RWPE1 (cell line): ENCODE data around the gene ERCC4.

Source experiments
- CTCF ChIA-PET: fragments of 350-600 bp; sonication (Branson Sonifier 250); formaldehyde crosslinking; extraction: SDS; loops from one replicate; lab custom pipeline; 2021; lab: Yijun Ruan, JAX
- POLR2A ChIA-PET: fragments of 400-600 bp; formaldehyde crosslinking; extraction: SDS; loops from one replicate; lab custom pipeline; 2020; ENCODE audit warnings: antibody characterized with exemption; ENCODE audit not compliant: low non-redundant PET; lab: Yijun Ruan, JAX
- DNase-seq: peaks from one replicate; pipeline ENCODE4 v3.0.0; 2012; ENCODE audit warnings: low spot score
- H3K27ac ChIP-seq: fragments of 450-650 bp; 2 replicates; pipeline ENCODE4 v1.5.1; 2017
- TF ChIP-seq, protein P1 (sequence below): fragments of 450-650 bp; conservative IDR thresholded peaks from 2 replicates; pipeline ENCODE4 v1.5.1; 2017; ENCODE audit warnings: low read depth, mild to moderate bottlenecking

Gene ERCC4

DNA sequence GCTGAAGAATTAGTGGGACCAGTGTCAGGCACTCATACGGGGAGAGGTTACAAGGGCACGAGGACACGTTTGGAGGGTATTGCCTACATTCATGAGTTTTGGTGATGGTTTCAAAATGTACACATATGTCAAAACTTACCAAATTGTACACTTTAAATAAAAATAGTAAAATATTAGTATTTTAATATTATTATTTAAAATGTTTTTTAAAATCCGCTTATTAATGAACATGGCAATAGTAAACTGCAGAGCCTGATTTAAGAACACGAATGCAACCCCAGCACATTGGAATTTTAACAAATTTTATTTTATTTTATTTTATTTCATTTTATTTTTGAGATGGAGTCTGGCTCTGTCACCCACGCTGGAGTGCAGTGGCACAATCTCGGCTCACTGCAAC lies 10.9 kb upstream of the ERCC4 start:
- ChIA-PET CTCF (no interaction called here), POLR2A (no interaction called here)
- DNase-seq, result no peak
- TF ChIP-seq, protein P1, sequence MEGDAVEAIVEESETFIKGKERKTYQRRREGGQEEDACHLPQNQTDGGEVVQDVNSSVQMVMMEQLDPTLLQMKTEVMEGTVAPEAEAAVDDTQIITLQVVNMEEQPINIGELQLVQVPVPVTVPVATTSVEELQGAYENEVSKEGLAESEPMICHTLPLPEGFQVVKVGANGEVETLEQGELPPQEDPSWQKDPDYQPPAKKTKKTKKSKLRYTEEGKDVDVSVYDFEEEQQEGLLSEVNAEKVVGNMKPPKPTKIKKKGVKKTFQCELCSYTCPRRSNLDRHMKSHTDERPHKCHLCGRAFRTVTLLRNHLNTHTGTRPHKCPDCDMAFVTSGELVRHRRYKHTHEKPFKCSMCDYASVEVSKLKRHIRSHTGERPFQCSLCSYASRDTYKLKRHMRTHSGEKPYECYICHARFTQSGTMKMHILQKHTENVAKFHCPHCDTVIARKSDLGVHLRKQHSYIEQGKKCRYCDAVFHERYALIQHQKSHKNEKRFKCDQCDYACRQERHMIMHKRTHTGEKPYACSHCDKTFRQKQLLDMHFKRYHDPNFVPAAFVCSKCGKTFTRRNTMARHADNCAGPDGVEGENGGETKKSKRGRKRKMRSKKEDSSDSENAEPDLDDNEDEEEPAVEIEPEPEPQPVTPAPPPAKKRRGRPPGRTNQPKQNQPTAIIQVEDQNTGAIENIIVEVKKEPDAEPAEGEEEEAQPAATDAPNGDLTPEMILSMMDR, result no peak
- H3K27ac ChIP-seq, result no peak overlapping the region

DNA sequence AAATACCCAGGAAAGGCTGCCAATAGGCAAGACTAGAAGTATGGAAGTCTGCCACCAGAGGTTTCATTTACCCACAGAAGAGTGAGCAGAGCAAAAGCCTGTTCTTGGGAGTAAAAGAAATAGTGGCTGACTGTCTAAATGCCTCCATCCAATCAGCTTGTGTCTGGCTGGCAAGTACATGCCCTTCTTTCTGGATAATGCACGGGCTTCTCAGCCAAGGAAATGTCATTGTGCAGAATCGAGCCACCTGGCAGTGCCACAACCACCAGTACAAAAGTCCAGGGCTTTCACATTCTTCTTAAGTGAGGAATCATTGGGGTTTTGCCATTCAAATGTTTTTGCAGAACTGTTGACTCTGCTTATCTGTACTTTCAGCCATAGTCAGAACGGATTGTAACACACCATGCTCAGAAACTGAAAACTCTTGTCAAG lies 10.1 kb upstream of the ERCC4 start:
- no peak for DNase-seq
- ChIA-PET POLR2A (no interaction called here), CTCF (no interaction called here)
- TF ChIP-seq, protein P1, result no peak
- H3K27ac ChIP-seq, result no peak overlapping the region

DNA sequence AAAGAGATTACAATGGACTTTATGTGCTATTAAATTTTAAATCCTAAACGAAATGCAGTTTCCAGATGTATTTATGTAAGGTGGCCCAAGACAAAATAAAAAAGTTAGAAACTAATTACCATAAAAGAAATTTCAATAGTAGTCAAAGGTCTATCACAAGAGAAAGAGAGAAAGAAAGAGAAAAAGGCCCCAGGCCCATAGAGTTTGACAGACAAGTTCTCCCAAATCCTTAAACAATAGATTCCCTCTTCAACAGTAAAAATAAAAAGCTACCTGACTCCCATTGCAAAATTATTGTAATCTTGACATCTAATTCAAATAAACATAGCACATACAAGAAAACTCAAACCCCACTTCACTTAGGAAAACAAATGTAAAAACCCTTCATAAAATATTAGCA lies 8.6 kb upstream of the ERCC4 start:
- TF ChIP-seq, protein P1, result no peak
- ChIA-PET CTCF (interaction anchor here (0.6 to 1.1 kb wide), 3 partner anchors 8 to 378 kb away, joined by 3 to 10 read pairs (median 3); partner anchors contain the start of gene ERCC4), POLR2A (no interaction called here)
- no peak for DNase-seq
- H3K27ac ChIP-seq, result no peak overlapping the region

DNA sequence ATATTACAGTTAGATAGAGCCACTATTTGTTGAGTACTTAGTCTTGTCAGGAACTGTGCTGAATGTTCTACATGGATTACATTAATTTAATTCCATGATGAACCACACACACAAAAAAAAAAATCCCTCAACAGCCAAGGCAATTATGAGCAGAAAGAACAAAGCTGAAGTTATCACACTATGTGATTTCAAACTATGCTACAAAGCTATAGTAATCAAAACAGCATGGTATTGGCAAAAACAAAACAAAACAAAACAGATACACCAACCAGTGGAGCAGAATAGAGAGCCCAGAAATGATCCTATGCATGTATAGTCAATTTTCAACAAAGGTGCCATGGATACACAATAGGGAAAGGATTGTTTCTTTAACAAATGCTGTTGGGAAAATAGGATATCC lies 8.1 kb upstream of the ERCC4 start:
- no peak overlapping the region for H3K27ac ChIP-seq
- CTCF ChIA-PET, result no interaction called here
- TF ChIP-seq, protein P1, result no peak
- POLR2A ChIA-PET, result no interaction called here
- DNase-seq, result no peak

DNA sequence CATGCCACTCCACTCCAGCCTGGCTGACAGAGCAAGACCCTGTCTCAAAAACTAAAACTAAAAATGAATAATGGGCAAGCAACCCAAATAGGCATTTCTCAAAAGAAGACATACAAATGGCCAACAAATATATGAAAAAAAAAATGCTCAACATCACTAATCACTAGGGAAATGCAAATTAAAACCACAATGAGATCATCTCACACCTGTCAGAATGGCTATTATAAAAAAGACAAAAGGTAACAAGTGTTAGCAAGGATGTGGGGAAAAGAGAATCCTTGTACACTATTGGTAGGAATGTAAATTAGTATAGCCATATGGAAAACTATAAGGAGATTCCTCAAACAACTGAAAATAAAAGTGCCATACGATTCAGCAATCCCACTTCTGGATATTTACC lies 7.1 kb upstream of the ERCC4 start:
- POLR2A ChIA-PET, result no interaction called here
- TF ChIP-seq, protein P1, result no peak
- no peak for DNase-seq
- CTCF ChIA-PET, result no interaction called here
- no peak overlapping the region for H3K27ac ChIP-seq

DNA sequence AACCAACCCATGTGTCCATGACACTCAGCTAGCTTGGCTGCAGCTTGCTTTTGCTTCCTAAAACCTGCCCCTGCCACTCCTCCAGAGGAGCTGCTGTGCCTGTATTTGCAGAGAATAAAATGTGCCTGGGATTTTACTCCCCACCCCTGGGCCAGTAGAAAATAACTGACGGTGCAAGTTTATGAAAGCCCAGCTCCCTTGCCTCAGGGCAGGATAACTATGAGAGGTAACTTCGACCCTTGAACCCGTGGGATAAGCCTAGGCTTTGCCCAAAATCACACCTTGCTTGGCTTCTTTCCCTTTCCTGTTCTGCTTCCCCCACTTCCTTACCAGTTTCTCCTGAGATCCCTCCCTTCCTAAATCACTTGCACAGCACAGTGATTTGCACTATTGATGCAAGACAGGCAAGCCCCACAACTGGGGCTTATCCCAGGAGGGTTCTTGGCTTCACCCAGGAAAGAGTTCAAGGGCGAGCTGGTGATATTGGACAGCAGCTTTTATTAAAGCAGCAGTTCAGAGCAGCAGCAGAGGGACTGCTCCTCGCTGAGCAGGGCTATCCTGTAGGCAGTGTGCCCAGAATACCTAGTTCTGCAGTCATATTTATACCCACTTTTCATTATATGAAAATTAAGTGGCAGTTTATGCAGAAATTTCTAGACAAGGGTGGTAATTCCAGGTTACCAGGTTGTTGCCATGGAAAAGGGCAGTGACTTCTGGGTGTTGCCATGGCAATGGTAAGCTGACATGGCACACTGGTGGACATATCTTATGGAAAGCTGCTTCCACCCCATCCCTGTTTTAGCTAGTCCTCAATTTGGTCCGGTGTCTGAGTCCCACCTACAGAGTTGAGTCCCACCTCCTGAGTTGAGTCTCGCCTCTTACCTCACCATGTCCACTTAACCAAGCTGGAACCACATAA lies 6.3 kb upstream of the ERCC4 start:
- TF ChIP-seq, protein P1, result no peak
- CTCF ChIA-PET, result interaction anchor here (0.6 kb wide), 1 partner anchor 8 kb away, joined by 3 read pairs; no protein-coding TSS in a partner anchor
- POLR2A ChIA-PET, result no interaction called here
- DNase-seq, result no peak
- H3K27ac ChIP-seq, result no peak overlapping the region
